Endothelial cell of umbilical vein (primary cell): ENCODE data around the gene CACHD1. TPM values are rescaled to one million over a fixed set of nuclear protein-coding genes. Genes with fewer than 3 reads are reported as not detected.

Source experiments
- BruUV-seq: library from RNA; stranded (reverse); fragments of 400-500 nt; replicated peaks from 2 replicates; lab custom pipeline; 2021; lab: Mats Ljungman, UMichigan
- CTCF ChIA-PET: fragments of 300-600, 350-600 bp; sonication (Branson Sonifier 250); formaldehyde crosslinking; loops from one replicate; lab custom pipeline; 2021; ENCODE audit warnings: antibody characterized with exemption, inconsistent platforms; lab: Charles Lee
- POLR2A ChIA-PET: fragments of 300-600, 350-600 bp; sonication (Branson Sonifier 250); formaldehyde crosslinking; loops from one replicate; lab custom pipeline; 2021; ENCODE audit warnings: antibody characterized with exemption, inconsistent platforms; lab: Charles Lee
- DNase-seq: peaks from one replicate; pipeline ENCODE4 v3.0.0-alpha.2; 2011; ENCODE audit warnings: low read depth, low spot score
- FAIRE-seq: peaks from 2 replicates; lab custom pipeline; 2011; peaks lifted over from hg19 to GRCh38; lab: Jason Lieb, UNC
- H2AFZ ChIP-seq: 2 replicates; pipeline ENCODE4 v1.6.0; 2012; ENCODE audit warnings: low read depth, low read length, control low read depth, inconsistent platforms
- H3K27ac ChIP-seq: 2 replicates; pipeline ENCODE4 v1.5.1; 2011; ENCODE audit warnings: low read depth, mild to moderate bottlenecking, control low read depth, low read length, moderate library complexity; ENCODE audit not compliant: insufficient read depth
- H3K27me3 ChIP-seq, 2 experiments: 2 replicates each; pipeline versions ENCODE4 v1.6.0 to v1.6.1; 2011; ENCODE audit warnings: low read length in 2 of 2, mixed read lengths in 1 of 2; ENCODE audit not compliant: control insufficient read depth in 2 of 2, insufficient read depth in 2 of 2
- H3K36me3 ChIP-seq, 2 experiments: 2 replicates in 1 of 2; 3 replicates in 1 of 2; pipeline ENCODE4 v1.5.1; 2011; ENCODE audit warnings: low read length in 2 of 2, mild to moderate bottlenecking in 1 of 2, moderate library complexity in 1 of 2; ENCODE audit not compliant: control insufficient read depth in 2 of 2, insufficient read depth in 2 of 2; ENCODE audit errors: extremely low read depth in 1 of 2
- H3K4me1 ChIP-seq: 3 replicates; pipeline ENCODE4 v1.5.1; 2011; ENCODE audit warnings: mild to moderate bottlenecking, low read length; ENCODE audit not compliant: control insufficient read depth, insufficient read depth; ENCODE audit errors: extremely low read depth
- H3K4me2 ChIP-seq: 2 replicates; pipeline ENCODE4 v1.6.1; 2011; ENCODE audit warnings: low read length, control low read depth, mixed read lengths; ENCODE audit not compliant: insufficient read depth
- H3K4me3 ChIP-seq, 3 experiments: fragments of 200-600 bp in 1 of 3; sonication (generic), shearing (Covaris generic) in 1 of 3; replicated peaks in 1 of 3; 2 replicates each; pipeline ENCODE4 v1.5.1; 2011 to 2016; ENCODE audit warnings: control low read depth in 3 of 3, low read length in 3 of 3, mild to moderate bottlenecking in 2 of 3, inconsistent platforms in 1 of 3, low read depth in 1 of 3, moderate library complexity in 1 of 3; ENCODE audit not compliant: insufficient read depth in 1 of 3
- H3K79me2 ChIP-seq: 2 replicates; pipeline ENCODE4 v1.6.0; 2012; ENCODE audit warnings: low read length, inconsistent platforms; ENCODE audit not compliant: control insufficient read depth, insufficient read depth
- H3K9ac ChIP-seq: replicated peaks from 2 replicates; pipeline ENCODE3; 2011; ENCODE audit warnings: low read length, control low read depth; ENCODE audit not compliant: insufficient read depth; ENCODE audit errors: extremely low read depth
- H3K9me1 ChIP-seq: replicated peaks from 3 replicates; pipeline ENCODE4 v1.6.0; 2011; ENCODE audit warnings: mild to moderate bottlenecking, low read length; ENCODE audit not compliant: control insufficient read depth, insufficient read depth; ENCODE audit errors: extremely low read depth
- H3K9me3 ChIP-seq: replicated peaks from 2 replicates; pipeline ENCODE4 v1.5.1; 2012; ENCODE audit warnings: low read length, inconsistent platforms; ENCODE audit not compliant: control insufficient read depth, insufficient read depth
- H4K20me1 ChIP-seq: replicated peaks from 2 replicates; pipeline ENCODE3; 2011; ENCODE audit warnings: mild to moderate bottlenecking, low read length; ENCODE audit not compliant: control insufficient read depth, insufficient read depth; ENCODE audit errors: extremely low read depth
- CTCF ChIP-seq, 2 donors: IDR thresholded peaks; 1 replicate in 1 of 2; 2 replicates in 1 of 2; pipeline ENCODE4 v1.5.1; 2011; ENCODE audit warnings: low read length in 2 of 2, mild to moderate bottlenecking in 2 of 2, moderate library complexity in 2 of 2, control low read depth in 1 of 2, inconsistent platforms in 1 of 2, low read depth in 1 of 2; ENCODE audit not compliant: insufficient read depth in 1 of 2; ENCODE audit errors: extremely low read depth in 1 of 2
- EZH2 ChIP-seq: IDR thresholded peaks from 2 replicates; pipeline ENCODE4 v1.6.1; 2012; ENCODE audit warnings: borderline replicate concordance, low read depth, mild to moderate bottlenecking, moderate library complexity, low read length, inconsistent platforms; ENCODE audit not compliant: severe bottlenecking
- FOS ChIP-seq: IDR thresholded peaks from 2 replicates; pipeline ENCODE4 v1.6.1; 2011; ENCODE audit warnings: mild to moderate bottlenecking, low read length, moderate library complexity, borderline replicate concordance; ENCODE audit not compliant: insufficient read depth
- GATA2 ChIP-seq: IDR thresholded peaks from 2 replicates; pipeline ENCODE4 v1.7.0; 2011; ENCODE audit warnings: low read depth, mild to moderate bottlenecking, moderate library complexity, mixed read lengths, low read length; ENCODE audit not compliant: insufficient read length, insufficient read depth
- JUN ChIP-seq: IDR thresholded peaks from 2 replicates; pipeline ENCODE4 v1.6.1; 2011; ENCODE audit warnings: borderline replicate concordance, low read depth; ENCODE audit not compliant: insufficient read length, insufficient read depth
- MAX ChIP-seq: IDR thresholded peaks from 2 replicates; pipeline ENCODE4 v1.6.1; 2011; ENCODE audit not compliant: insufficient read depth, insufficient read length
- MYC ChIP-seq: IDR thresholded peaks from one replicate; pipeline ENCODE4 v1.6.1; 2011; ENCODE audit warnings: mild to moderate bottlenecking, low read depth, low read length
- POLR2A ChIP-seq: IDR thresholded peaks from 2 replicates; pipeline ENCODE4 v1.6.1; 2012; ENCODE audit warnings: low read depth, mild to moderate bottlenecking, control low read depth, low read length
- POLR2AphosphoS5 ChIP-seq: IDR thresholded peaks from 2 replicates; pipeline ENCODE4 v1.6.1; 2012; ENCODE audit warnings: low read depth, mild to moderate bottlenecking, control low read depth, low read length, moderate library complexity; ENCODE audit not compliant: insufficient read depth
- dilution Hi-C: fragments of 300-500 bp; cut with MboI; formaldehyde crosslinking; loops from one replicate; pipeline ENCODE4 v1.15.0; 2019; ENCODE audit warnings: low sequenced_read_pairs; ENCODE audit not compliant: extremely low pct_ligation_motif_present
- intact Hi-C: fragments of 100-400 bp; cut with micrococcal nuclease; formaldehyde crosslinking; loops from one replicate; pipeline ENCODE4 v1.10.0; 2022
- polyA plus RNA-seq, 4 experiments: library from polyadenylated mRNA; depleted of rRNA in 3 of 4; stranded (reverse) in 3 of 4; unstranded in 1 of 4; fragments of >200 nt; gene quantifications; 2 replicates each; pipeline versions ENCODE4 v1.2.1 to v1.2.3, GENCODE V29; 2011 to 2012; ENCODE audit warnings: missing spikeins in 1 of 4
- total RNA-seq: library from RNA; stranded (reverse); gene quantifications from 2 replicates; pipeline ENCODE4 v1.2.3, GENCODE V29; 2021

CACHD1 gene
- total and polyA plus RNA-seq, 2 donors (not counting 3 experiments of a cell fraction or from before 2014, with no cell fraction given), result 3.6 to 9.3 TPM

DNA sequence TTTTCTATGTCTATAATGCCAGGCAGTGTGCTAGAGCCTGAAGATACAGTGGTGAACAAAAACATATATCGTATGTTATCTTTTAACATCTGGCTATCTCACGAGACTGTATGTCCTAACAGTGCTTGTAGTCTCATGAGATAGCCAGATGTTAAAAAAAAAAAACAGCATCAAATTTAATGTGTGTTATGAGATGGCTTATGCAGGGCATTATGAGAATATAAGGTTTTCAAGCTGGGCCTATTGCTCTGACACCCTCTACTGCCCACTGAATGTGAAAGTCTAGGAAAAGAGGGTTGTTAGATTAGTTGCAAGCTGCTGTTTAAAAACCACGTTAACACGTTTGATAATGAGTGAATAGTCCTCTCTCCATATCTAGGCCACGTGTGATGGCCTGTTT, 109.8 kb downstream of the CACHD1 start:
- BruUV-seq, result no TSS peak
- no peaks in the 10 kb centered on the region for H3K9me3 ChIP-seq
- H4K20me1 ChIP-seq, result no peaks in the 10 kb centered on the region
- H3K4me1 ChIP-seq, result no peaks in the 10 kb centered on the region
- H3K27me3 ChIP-seq, result no peaks in the 10 kb centered on the region
- no peak overlapping the region for H3K27ac ChIP-seq
- H3K4me2 ChIP-seq, result no peak overlapping the region
- no peak overlapping the region for H2AFZ ChIP-seq
- dilution Hi-C loops, result no loop called here
- ChIA-PET CTCF (interaction anchor here (1.1 kb wide), 1 partner anchor 12 kb away, joined by 5 read pairs; no protein-coding TSS in a partner anchor), POLR2A (no interaction called here)
- intact Hi-C loops, result no loop called here
- H3K79me2 ChIP-seq, result no peaks in the 10 kb centered on the region
- H3K4me3 ChIP-seq, result no peak overlapping the region
- H3K9me1 ChIP-seq, result no peaks in the 10 kb centered on the region
- TF ChIP-seq POLR2A (no peak), GATA2 (no peak), MYC (no peak), CTCF (IDR thresholded peaks at IDR 0.05; ENCODE audit: extremely low read depth in 1 of 2, insufficient read depth in 1 of 2, low read depth in 1 of 2, low read length in 2 of 2) (no peak), EZH2 (no peak), FOS (no peak), POLR2AphosphoS5 (no peak), MAX (no peak), JUN (no peak)
- no peak for DNase-seq
- FAIRE-seq, result no peak
- no peak overlapping the region for H3K9ac ChIP-seq
- H3K36me3 ChIP-seq, result no peaks in the 10 kb centered on the region
